ENCODE measurements around the gene BMPR2.

Gene BMPR2

GRCh38 chr2:202583709-202584219 is 207.6 kb downstream of the BMPR2 start:
- ChIA-PET CTCF (no interaction called here), POLR2A (ENCODE audit: low non-redundant PET) (no interaction called here)
- no peak for DNase-seq (ENCODE audit: low spot score)
- no peak for TF ChIP-seq CTCF (conservative IDR thresholded peaks at IDR 0.05; ENCODE audit: low read depth)
- no peak overlapping the region for H3K27ac ChIP-seq

GRCh38 chr2:202588647-202589581 is 212.8 kb downstream of the BMPR2 start:
- TF ChIP-seq CTCF (conservative IDR thresholded peaks at IDR 0.05; ENCODE audit: low read depth): peak; percentile 89
- DNase-seq (ENCODE audit: low spot score): peak; percentile 67
- ChIA-PET CTCF (interaction anchor here (0.5 to 1.8 kb wide), 21 partner anchors 10 to 1341 kb away, joined by 3 to 8 read pairs (median 4); partner anchors contain the start of gene CDK15), POLR2A (ENCODE audit: low non-redundant PET) (no interaction called here)
- H3K27ac ChIP-seq: no peak overlapping the region

- no peak for DNase-seq (ENCODE audit: low spot score)
- ChIA-PET CTCF (interaction anchor here (0.6 to 1.8 kb wide), 5 partner anchors 38 to 917 kb away, joined by 4 to 5 read pairs (median 4); no protein-coding TSS in a partner anchor), POLR2A (ENCODE audit: low non-redundant PET) (no interaction called here)
- no peak for TF ChIP-seq CTCF (conservative IDR thresholded peaks at IDR 0.05; ENCODE audit: low read depth)
- H3K27ac ChIP-seq: no peak overlapping the region
Measured at GRCh38 chr2:202589582-202589949, 213.4 kb downstream of the BMPR2 start.

- POLR2A ChIA-PET (ENCODE audit: low non-redundant PET): interaction anchor here (0.7 kb wide), 1 partner anchor 170 kb away, joined by 5 read pairs; no protein-coding TSS in a partner anchor
- no peak for DNase-seq (ENCODE audit: low spot score)
- no peak overlapping the region for H3K27ac ChIP-seq
- no peak for TF ChIP-seq CTCF (conservative IDR thresholded peaks at IDR 0.05; ENCODE audit: low read depth)
- CTCF ChIA-PET: interaction anchor here (0.6 kb wide), 3 partner anchors 103 to 482 kb away, joined by 3 to 6 read pairs (median 5); no protein-coding TSS in a partner anchor
Measured at GRCh38 chr2:202592566-202592965, 216.4 kb downstream of the BMPR2 start.

- no peak for TF ChIP-seq CTCF (conservative IDR thresholded peaks at IDR 0.05; ENCODE audit: low read depth)
Measured at GRCh38 chr2:202599105-202599504, 223.0 kb downstream of the BMPR2 start.

GRCh38 chr2:202599911-202600310 is 223.8 kb downstream of the BMPR2 start:
- DNase-seq (ENCODE audit: low spot score): no peak
- CTCF ChIA-PET: interaction anchor here (1.8 kb wide), 1 partner anchor 11 kb away, joined by 8 read pairs; no protein-coding TSS in a partner anchor
- POLR2A ChIA-PET (ENCODE audit: low non-redundant PET): no interaction called here
- no peak overlapping the region for H3K27ac ChIP-seq
- no peak for TF ChIP-seq CTCF (conservative IDR thresholded peaks at IDR 0.05; ENCODE audit: low read depth)

More at GRCh38 chr2:202599105-202599504, 223.0 kb downstream of the BMPR2 start:
- H3K27ac ChIP-seq: no peak overlapping the region
- POLR2A ChIA-PET (ENCODE audit: low non-redundant PET): interaction anchor here (0.6 kb wide), 1 partner anchor 67 kb away, joined by 3 read pairs; no protein-coding TSS in a partner anchor
- DNase-seq (ENCODE audit: low spot score): no peak
- CTCF ChIA-PET: interaction anchor here (1.8 kb wide), 1 partner anchor 10 kb away, joined by 8 read pairs; no protein-coding TSS in a partner anchor

Measured in RWPE1 (cell line).